Measurements from ENCODE around the gene ULBP1. TPM values are rescaled to one million over a fixed set of nuclear protein-coding genes. Genes with fewer than 3 reads are reported as not detected.
"Not testable (repeated sequence)": the region's sequence is repeated elsewhere in the genome, so short reads cannot be mapped to it uniquely, and the experiment has no call there.

The ULBP1 gene
- total and polyA plus RNA-seq, 3 experiments from 2014 or later, result 0.60 to 0.74 TPM; not detected in 1

DNA sequence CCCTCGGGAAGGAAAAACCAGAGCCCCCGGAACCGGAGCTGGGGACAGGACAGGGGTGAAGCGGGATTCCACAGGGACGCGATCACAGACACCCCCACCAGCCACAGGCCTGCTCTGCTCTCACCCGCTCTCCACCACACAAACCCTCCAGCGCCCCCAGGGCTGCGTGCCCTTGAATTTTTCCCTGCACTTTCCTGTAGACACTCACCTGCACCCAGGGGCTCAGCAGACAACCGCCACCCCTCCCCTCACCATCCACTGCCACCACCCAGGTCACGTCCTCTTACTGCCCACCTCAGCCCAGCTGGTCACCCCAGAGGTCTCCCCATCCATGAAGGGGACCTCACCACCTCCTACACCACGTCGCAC lies 21.3 kb upstream of the ULBP1 start:
- H3K27me3 Mint-ChIP-seq, result peaks cover 29 to 32% of the 10 kb centered on the region in 2 donors
- peaks cover 28% of the 10 kb centered on the region for H3K4me1 ChIP-seq (ENCODE audit: insufficient read depth, low read length)
- peaks cover 31% of the 10 kb centered on the region for H3K27me3 ChIP-seq (ENCODE audit: insufficient read depth, low read length, poor library complexity, severe bottlenecking)
- no peaks in the 10 kb centered on the region for H3K36me3 ChIP-seq (ENCODE audit: insufficient read depth, low read length)
- peak overlapping the region; percentile 82 to 95 (median 94) for H3K4me3 Mint-ChIP-seq
- peaks cover 0 to 4% (median 0%) of the 10 kb centered on the region in 3 donors for H3K36me3 Mint-ChIP-seq
- CTCF ChIA-PET, result no interaction called here
- peaks cover 24 to 48% (median 29%) of the 10 kb centered on the region in 3 donors for H3K4me1 Mint-ChIP-seq
- peak overlapping the region in 6 of 8 donors; percentile 68 to 91 (median 78) for H3K27ac Mint-ChIP-seq
- H3K9me3 ChIP-seq (ENCODE audit: low read length), result no peaks in the 10 kb centered on the region
- H3K27ac ChIP-seq (ENCODE audit: low read depth, low read length), result no peak overlapping the region
- peak overlapping the region; percentile 83 for H3K4me3 ChIP-seq (ENCODE audit: low read length)
- H3K9me3 Mint-ChIP-seq, result no peaks in the 10 kb centered on the region
- POLR2A ChIA-PET, result no interaction called here
- DNase-seq, result no peak

DNA sequence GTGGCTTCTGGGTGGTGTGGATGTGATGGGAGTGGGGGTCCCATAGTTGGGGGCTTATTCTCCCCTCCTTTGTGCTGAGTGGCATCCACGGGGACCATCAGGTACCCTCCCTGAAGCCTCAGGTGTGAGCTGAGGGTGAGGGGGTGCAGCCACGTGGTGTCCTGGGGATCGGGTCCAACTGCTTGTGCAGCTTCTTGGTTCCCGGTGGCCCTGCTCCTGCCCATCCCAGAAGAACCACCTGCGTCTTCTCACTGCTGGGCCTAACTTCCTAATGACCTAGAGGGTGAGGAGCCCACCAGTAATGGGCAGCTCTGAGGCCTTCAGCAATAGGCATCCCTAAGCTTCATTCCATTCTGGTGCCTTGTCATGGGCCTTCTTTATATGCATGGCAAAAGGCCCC lies 20.4 kb upstream of the ULBP1 start:
- Mint-ChIP-seq H3K27me3 (peaks cover 25 to 34% of the 10 kb centered on the region in 2 donors), H3K4me1 (peaks cover 20 to 41% (median 20%) of the 10 kb centered on the region in 3 donors)
- H3K9me3 Mint-ChIP-seq, result not testable (repeated sequence)

GRCh38 chr6:149945276-149945675 lies 18.5 kb upstream of the ULBP1 start:
- Mint-ChIP-seq H3K4me1 (peaks cover 11 to 23% (median 13%) of the 10 kb centered on the region in 3 donors), H3K27ac (peak overlapping the region in 1 of 8 donors; percentile 50), H3K27me3 (peaks cover 16 to 27% of the 10 kb centered on the region in 2 donors)
- H3K4me3 Mint-ChIP-seq; H3K36me3 ChIP-seq (ENCODE audit: insufficient read depth, low read length); H3K9me3 Mint-ChIP-seq; H3K4me3 ChIP-seq (ENCODE audit: low read length); H3K27me3 ChIP-seq (ENCODE audit: insufficient read depth, low read length, poor library complexity, severe bottlenecking); POLR2A ChIA-PET; H3K27ac ChIP-seq (ENCODE audit: low read depth, low read length); CTCF ChIA-PET; H3K9me3 ChIP-seq (ENCODE audit: low read length); DNase-seq; H3K36me3 Mint-ChIP-seq; H3K4me1 ChIP-seq (ENCODE audit: insufficient read depth, low read length): not testable (repeated sequence)

More for the DNA sequence above, 20.4 kb upstream of the ULBP1 start:
- Histone ChIP-seq H3K4me1 (ENCODE audit: insufficient read depth, low read length) (peaks cover 20% of the 10 kb centered on the region), H3K27me3 (ENCODE audit: insufficient read depth, low read length, poor library complexity, severe bottlenecking) (peaks cover 25% of the 10 kb centered on the region)
- Mint-ChIP-seq H3K27ac (peak overlapping the region in 5 of 8 donors; percentile 42 to 96 (median 84)), H3K4me3 (peak overlapping the region; percentile 47 to 94 (median 93))
- H3K36me3 ChIP-seq (ENCODE audit: insufficient read depth, low read length); H3K4me3 ChIP-seq (ENCODE audit: low read length); H3K27ac ChIP-seq (ENCODE audit: low read depth, low read length); DNase-seq; H3K9me3 ChIP-seq (ENCODE audit: low read length); POLR2A ChIA-PET; H3K36me3 Mint-ChIP-seq: not testable (repeated sequence)
- CTCF ChIA-PET, result interaction anchor here (0.9 kb wide), 1 partner anchor 73 kb away, joined by 3 read pairs; no protein-coding TSS in a partner anchor

GRCh38 chr6:149946631-149947030 lies 17.1 kb upstream of the ULBP1 start:
- peak overlapping the region in 1 of 7 donors; percentile 67 for H3K4me3 Mint-ChIP-seq

DNA sequence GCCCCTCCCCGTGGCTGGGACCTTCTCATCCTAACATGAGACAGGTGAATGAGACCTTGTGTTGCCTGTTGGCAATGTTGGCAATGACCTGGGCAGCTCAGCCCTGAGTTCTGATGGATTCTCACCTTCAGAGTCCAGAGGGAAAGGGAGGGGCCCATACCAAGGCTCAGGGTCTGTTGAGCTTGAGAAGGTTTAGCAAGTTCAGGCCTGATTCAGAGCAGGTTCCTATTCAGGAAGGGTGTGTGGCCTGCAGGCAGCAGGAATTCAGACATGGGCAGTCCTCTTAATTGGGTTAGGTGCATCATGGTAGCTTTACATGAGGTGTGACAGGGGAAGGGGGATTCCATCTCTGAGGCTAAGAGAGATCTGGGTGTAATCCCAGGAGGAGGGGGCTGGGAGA lies 16.2 kb upstream of the ULBP1 start:
- H3K36me3 Mint-ChIP-seq; H3K4me3 ChIP-seq (ENCODE audit: low read length); H3K27ac ChIP-seq (ENCODE audit: low read depth, low read length); DNase-seq; H3K4me1 ChIP-seq (ENCODE audit: insufficient read depth, low read length); H3K27ac Mint-ChIP-seq; H3K4me3 Mint-ChIP-seq; H3K9me3 Mint-ChIP-seq; H3K4me1 Mint-ChIP-seq; H3K9me3 ChIP-seq (ENCODE audit: low read length); POLR2A ChIA-PET; CTCF ChIA-PET; H3K36me3 ChIP-seq (ENCODE audit: insufficient read depth, low read length): not testable (repeated sequence)
- peaks cover 26 to 39% of the 10 kb centered on the region in 2 donors for H3K27me3 Mint-ChIP-seq
- H3K27me3 ChIP-seq (ENCODE audit: insufficient read depth, low read length, poor library complexity, severe bottlenecking), result peaks cover 12% of the 10 kb centered on the region

More at GRCh38 chr6:149946631-149947030, 17.1 kb upstream of the ULBP1 start:
- H3K4me1 ChIP-seq (ENCODE audit: insufficient read depth, low read length); H3K27ac ChIP-seq (ENCODE audit: low read depth, low read length); POLR2A ChIA-PET; H3K27ac Mint-ChIP-seq; H3K36me3 ChIP-seq (ENCODE audit: insufficient read depth, low read length); CTCF ChIA-PET; H3K27me3 ChIP-seq (ENCODE audit: insufficient read depth, low read length, poor library complexity, severe bottlenecking); H3K9me3 Mint-ChIP-seq; H3K4me3 ChIP-seq (ENCODE audit: low read length); DNase-seq; H3K9me3 ChIP-seq (ENCODE audit: low read length); H3K36me3 Mint-ChIP-seq; H3K4me1 Mint-ChIP-seq: not testable (repeated sequence)
- H3K27me3 Mint-ChIP-seq, result peaks cover 21 to 33% of the 10 kb centered on the region in 2 donors

DNA sequence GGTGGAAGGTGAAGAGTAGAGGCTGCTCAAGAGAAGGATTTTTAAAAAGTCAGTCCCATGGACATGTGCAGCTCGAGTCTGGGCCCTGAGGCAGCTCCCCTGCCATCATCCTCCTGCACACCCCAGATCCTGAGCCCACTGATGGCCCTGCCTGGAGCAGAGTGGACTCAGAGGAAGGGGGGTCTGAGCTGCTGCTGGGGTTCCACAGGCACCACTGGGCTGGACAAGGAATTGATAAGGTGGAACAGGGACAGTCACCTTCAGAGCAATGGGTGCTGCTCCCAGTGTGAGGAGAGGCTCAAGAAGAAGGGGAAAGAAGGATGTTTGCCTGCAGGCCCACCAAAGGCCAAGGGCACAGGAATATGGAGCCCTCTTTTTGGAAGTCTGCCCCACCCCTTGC lies 15.7 kb upstream of the ULBP1 start:
- Histone ChIP-seq H3K9me3 (ENCODE audit: low read length) (no peaks in the 10 kb centered on the region), H3K4me1 (ENCODE audit: insufficient read depth, low read length) (no peaks in the 10 kb centered on the region), H3K36me3 (ENCODE audit: insufficient read depth, low read length) (no peaks in the 10 kb centered on the region), H3K27ac (ENCODE audit: low read depth, low read length) (no peak overlapping the region), H3K4me3 (ENCODE audit: low read length) (no peak overlapping the region), H3K27me3 (ENCODE audit: insufficient read depth, low read length, poor library complexity, severe bottlenecking) (peaks cover 16% of the 10 kb centered on the region)
- ChIA-PET CTCF (no interaction called here), POLR2A (no interaction called here)
- peaks cover 0 to 2% (median 0%) of the 10 kb centered on the region in 3 donors for H3K4me1 Mint-ChIP-seq
- no peak for DNase-seq
- no peak overlapping the region for H3K27ac Mint-ChIP-seq
- H3K4me3 Mint-ChIP-seq, result no peak overlapping the region
- H3K27me3 Mint-ChIP-seq, result peaks cover 30 to 43% of the 10 kb centered on the region in 2 donors
- H3K36me3 Mint-ChIP-seq, result no peaks in the 10 kb centered on the region
- H3K9me3 Mint-ChIP-seq, result no peaks in the 10 kb centered on the region

GRCh38 chr6:149948616-149949015 lies 15.1 kb upstream of the ULBP1 start:
- CTCF ChIA-PET, result no interaction called here
- POLR2A ChIA-PET, result no interaction called here
- peaks cover 0 to 4% (median 1%) of the 10 kb centered on the region in 3 donors for H3K4me1 Mint-ChIP-seq
- no peak for DNase-seq
- no peaks in the 10 kb centered on the region for H3K36me3 ChIP-seq (ENCODE audit: insufficient read depth, low read length)
- H3K36me3 Mint-ChIP-seq, result no peaks in the 10 kb centered on the region
- peaks cover 37 to 49% of the 10 kb centered on the region in 2 donors for H3K27me3 Mint-ChIP-seq
- H3K9me3 Mint-ChIP-seq, result no peaks in the 10 kb centered on the region
- no peaks in the 10 kb centered on the region for H3K9me3 ChIP-seq (ENCODE audit: low read length)
- H3K4me1 ChIP-seq (ENCODE audit: insufficient read depth, low read length), result no peaks in the 10 kb centered on the region
- no peak overlapping the region for H3K4me3 ChIP-seq (ENCODE audit: low read length)
- H3K27ac ChIP-seq (ENCODE audit: low read depth, low read length), result no peak overlapping the region
- H3K4me3 Mint-ChIP-seq, result no peak overlapping the region
- H3K27me3 ChIP-seq (ENCODE audit: insufficient read depth, low read length, poor library complexity, severe bottlenecking), result peaks cover 21% of the 10 kb centered on the region
- H3K27ac Mint-ChIP-seq, result no peak overlapping the region

DNA sequence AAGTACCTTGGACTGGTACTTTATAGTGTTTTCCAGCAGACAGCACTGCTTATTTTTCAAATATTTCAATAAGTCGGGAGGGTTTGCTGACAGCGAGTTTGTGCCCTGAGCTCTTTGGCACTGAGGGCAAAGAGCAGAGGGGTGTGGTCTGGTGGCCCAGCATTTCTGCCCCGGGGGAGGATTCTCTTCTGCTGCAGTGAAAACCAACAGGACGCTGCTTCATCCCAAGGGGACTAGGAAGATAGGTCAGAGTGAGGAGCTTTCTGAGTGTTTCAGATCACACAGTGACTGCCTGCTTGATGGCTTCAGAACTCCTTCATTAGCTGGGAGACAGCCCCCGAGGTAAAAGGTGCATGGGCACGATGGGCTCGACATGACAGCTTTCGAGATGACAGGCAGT lies 13.3 kb upstream of the ULBP1 start:
- no peaks in the 10 kb centered on the region for H3K36me3 ChIP-seq (ENCODE audit: insufficient read depth, low read length)
- DNase-seq, result no peak
- peaks cover 7 to 12% (median 7%) of the 10 kb centered on the region in 3 donors for H3K4me1 Mint-ChIP-seq
- ChIA-PET POLR2A (no interaction called here), CTCF (interaction anchor here (1.0 kb wide), 1 partner anchor 121 kb away, joined by 3 read pairs; no protein-coding TSS in a partner anchor)
- H3K9me3 ChIP-seq (ENCODE audit: low read length), result no peaks in the 10 kb centered on the region
- H3K27ac ChIP-seq (ENCODE audit: low read depth, low read length), result no peak overlapping the region
- H3K27me3 ChIP-seq (ENCODE audit: insufficient read depth, low read length, poor library complexity, severe bottlenecking), result peaks cover 25% of the 10 kb centered on the region
- H3K27me3 Mint-ChIP-seq, result peaks cover 44 to 58% of the 10 kb centered on the region in 2 donors
- no peaks in the 10 kb centered on the region for H3K9me3 Mint-ChIP-seq
- H3K36me3 Mint-ChIP-seq, result no peaks in the 10 kb centered on the region
- H3K27ac Mint-ChIP-seq, result no peak overlapping the region
- H3K4me1 ChIP-seq (ENCODE audit: insufficient read depth, low read length), result no peaks in the 10 kb centered on the region
- no peak overlapping the region for H3K4me3 Mint-ChIP-seq
- H3K4me3 ChIP-seq (ENCODE audit: low read length), result no peak overlapping the region
